Endometrial microvascular endothelial cells (primary cell): ENCODE measurements around the gene GIGYF2. TPM values are rescaled to one million over a fixed set of nuclear protein-coding genes. Genes with fewer than 3 reads are reported as not detected.

Source experiments
- in situ Hi-C: cut with HindIII; loops from 2 replicates; pipeline ENCODE4 v1.10.0; 2017; ENCODE audit warnings: low sequenced_read_pairs, low pct_unique_long_range_greater_than_20kb; ENCODE audit errors: inconsistent ontology term
- total RNA-seq: library from RNA; depleted of rRNA; stranded (reverse); fragments of >200 nt; gene quantifications from one replicate; pipeline ENCODE4 v1.2.3, GENCODE V29; 2015; ENCODE audit errors: inconsistent ontology term

GIGYF2 gene
- total RNA-seq, 1 donor from 2014 or later = 41.4 TPM

DNA sequence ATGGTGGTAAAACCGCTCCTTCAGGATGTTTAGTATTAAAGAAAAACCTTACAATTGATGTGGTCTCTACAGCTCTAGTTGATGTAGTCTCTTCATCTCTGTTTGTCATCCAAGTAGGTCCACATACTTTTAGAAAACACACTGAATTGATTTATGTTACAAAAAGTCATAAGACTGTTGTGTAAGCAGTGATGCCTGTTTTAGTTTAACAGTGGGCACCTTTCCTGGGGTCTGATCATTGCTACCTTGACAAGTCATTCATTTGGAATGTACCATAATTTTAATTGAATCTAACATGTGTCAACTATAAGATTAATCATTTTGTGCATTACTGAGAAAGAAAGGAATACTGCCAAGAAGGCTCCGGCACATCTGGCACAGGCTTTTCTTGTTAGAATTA, 34.3 kb downstream of the GIGYF2 start:
- in situ Hi-C loops = no loop called here

DNA sequence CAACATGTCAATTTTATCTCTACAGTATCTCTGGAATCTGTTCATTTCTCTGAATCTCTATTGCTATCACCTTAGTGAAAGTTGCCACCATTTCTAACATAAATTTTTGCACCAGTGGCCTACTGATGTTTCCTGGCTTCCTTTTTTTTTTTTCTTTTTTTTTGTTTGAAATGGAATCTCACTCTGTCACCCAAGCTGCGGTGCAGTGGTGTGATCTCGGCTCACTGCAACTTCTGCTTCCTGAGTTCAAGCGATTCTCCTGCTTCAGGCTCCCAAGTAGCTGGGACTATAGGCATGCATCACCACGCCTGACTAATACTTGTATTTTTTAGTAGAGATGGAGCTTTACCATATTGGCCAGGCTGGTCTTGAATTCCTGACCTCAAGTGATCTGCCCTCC, 44.2 kb downstream of the GIGYF2 start:
- in situ Hi-C loops = no loop called here

DNA sequence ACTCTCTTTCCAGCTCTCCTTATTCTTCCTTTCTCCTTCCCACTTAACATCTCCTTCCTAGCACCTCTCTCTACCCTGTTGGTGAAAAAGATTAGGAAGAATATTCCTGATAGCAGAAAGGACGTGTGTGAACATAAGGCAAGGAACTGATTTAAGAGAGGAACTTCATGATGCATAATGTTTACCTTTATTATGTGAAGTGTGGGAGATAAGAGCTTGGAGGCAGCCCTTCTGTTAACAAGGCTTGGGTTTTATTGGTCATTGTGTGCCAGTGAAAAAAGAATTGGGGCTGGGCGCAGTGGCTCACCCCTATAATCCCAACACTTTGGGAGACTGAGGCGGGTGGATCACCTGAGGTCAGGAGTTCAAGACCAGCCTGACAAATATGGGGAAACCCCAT, 44.8 kb downstream of the GIGYF2 start:
- in situ Hi-C loops = no loop called here

DNA sequence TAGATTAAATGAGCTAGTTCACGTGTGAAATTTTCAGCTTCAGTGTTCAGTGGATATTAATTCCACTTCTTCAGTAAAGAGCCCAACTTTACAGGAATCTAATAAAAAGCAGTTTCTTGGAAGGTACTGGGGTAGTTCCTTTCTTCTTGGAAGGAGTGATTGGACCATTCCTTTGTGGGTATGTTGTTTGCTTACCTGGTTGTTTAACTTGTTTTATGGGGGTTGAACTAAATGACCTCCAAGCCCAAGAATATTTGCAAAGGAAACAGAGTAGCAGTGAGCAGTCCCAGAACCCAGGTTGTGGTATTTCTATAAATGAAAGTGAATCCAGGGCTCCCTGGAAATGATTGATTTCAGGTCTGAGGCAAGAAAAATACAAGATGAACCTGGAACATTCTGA, 47.8 kb downstream of the GIGYF2 start:
- in situ Hi-C loops = no loop called here

DNA sequence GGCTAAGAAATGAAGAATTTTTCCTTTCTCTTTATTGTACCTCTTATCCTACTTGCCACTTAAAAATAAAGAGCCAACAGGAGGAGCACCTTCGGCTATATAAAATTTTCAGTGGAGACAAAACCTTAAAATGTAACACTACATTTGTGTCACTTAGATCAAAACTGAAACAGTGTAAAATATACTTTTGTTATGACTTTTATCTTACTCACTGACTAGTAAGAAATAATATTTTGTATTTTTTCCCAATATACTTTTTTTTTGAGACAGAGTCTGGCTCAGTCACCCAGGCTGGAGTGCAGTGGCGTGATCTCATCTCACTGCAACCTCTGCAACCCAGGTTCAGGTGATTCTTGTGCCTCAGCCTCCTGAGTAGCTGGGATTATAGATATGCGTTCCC, 50.9 kb downstream of the GIGYF2 start:
- in situ Hi-C loops = no loop called here

GRCh38 chr2:232749331-232749730, 52.2 kb downstream of the GIGYF2 start:
- in situ Hi-C loops = no loop called here

DNA sequence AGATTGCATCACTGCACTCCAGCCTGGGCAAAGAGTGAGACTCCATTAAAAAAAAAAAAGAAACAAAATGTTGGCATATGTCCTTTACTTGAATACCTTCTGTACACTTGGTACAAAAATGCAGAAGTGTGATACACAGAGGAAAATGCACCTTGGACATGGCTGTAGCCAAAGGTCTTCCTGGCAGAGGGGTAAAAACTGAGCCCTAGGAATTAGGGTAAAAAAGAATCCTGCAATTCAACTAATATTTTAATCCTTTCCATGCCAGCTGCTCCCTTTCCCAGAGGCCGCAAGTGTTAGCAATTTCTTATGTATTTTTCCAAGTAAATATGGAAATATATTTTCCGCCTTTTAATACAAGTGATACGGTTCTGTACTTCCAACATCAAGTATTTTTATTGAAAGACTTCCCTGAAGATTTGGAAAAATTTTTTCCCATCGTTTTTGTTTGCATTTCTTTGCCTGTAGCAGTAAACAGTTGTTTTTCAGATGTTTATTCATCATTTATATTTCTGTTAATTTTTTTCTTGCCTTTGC, 53.1 kb downstream of the GIGYF2 start:
- in situ Hi-C loops = no loop called here

DNA sequence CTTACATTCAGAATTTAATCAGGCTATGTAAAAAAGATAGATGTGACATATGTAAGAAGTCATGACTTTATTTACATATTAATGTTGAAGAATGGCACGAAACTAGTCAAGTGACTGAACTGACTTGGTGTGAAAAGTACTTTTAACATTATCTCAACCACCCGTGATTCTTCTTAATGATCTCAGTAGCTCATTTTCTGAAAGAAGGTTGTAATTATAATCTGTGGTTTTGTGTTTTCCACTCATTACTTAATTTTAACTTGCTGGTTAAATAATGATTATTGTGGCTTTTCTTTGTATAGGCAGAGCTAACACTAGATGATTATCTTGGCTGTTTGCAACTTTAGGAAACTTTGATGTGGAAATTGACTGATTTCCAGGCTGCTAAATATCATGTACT, 60.8 kb downstream of the GIGYF2 start:
- in situ Hi-C loops = no loop called here

DNA sequence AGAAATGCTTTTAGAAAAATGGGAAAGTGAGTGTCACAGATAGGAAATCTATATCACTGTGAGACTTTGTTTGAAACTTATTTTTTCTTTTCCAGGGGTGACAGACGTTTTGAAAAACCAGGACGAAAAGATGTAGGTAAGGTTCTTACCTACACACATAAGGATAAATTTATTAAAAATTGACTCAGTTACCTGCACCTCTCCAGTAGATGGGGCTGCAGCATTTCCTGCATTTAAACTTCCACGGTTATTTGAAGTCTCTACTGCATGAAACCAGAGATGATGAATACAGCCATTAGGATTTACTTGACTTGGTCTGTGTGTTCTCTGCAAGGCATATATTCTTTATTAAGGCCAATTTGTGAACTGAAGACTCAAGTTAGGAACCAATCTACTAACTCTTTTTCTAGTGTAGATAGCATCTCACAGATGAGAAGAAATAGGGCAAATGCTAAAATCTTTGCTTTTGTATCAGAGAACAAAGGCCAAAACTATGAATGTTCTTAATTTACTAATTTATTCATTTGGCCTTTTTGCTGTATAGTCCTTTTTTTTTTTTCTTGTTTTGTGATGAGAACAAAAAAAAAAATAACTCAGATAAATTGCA, 64.3 kb downstream of the GIGYF2 start:
- in situ Hi-C loops = no loop called here

GRCh38 chr2:232767866-232768265, 70.7 kb downstream of the GIGYF2 start:
- in situ Hi-C loops = no loop called here

DNA sequence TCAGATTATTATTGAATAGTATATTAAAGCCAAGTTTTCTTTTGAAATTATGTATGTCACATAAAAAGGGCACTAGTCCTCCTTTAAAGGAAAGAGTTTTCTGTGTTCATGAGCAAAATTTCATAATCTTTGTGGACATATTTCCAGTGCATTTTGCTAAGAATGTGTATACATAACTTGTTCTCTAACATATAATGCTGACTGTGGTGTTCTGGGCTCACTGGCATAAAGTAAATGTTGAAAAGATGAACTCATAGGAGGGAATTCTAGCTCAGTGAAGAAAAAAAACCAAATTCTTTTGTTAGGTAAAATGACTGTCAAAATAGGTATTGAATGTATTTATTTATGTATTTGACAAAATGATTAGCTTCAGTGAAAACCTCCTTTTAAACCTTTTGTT, 73.1 kb downstream of the GIGYF2 start:
- in situ Hi-C loops = no loop called here

DNA sequence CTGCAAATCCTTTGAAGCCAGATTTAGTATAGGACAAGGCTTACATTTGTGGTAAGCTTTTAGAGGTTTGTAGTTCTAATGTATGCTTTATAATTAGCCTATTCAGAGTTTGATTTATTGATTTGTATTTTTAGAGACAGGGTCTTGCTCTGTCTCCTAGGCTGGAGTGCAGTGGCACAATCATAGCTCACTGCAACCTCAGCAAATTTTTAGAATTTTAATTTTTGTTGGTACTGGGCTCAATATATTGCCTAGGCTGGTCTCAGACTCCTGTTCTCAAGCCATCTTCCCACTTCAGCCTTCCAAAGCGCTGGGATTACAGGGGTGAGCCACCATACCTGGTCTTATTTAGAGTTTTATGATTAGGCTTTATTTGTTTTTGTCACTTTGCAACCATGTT, 74.7 kb downstream of the GIGYF2 start:
- in situ Hi-C loops = no loop called here

DNA sequence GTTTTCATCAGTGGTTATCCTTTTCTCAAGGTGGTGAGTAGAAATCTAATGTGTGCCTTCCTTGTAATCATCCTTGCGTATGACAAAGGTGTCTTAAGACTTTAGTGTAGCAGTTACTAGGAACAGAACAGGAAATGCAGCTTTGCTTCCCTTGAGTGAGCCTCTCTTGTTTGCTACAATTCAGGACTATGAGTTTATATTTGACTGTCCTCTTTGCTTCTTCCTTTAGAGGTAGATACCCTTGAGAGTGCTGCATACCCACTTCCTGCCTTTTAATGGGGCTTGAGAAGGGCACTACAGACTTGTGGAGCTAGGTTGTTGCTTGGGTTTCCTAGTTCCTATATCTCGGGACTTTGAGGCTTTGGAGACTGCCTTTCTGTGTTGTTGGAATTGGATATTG, 75.4 kb downstream of the GIGYF2 start:
- in situ Hi-C loops = no loop called here

- in situ Hi-C loops = no loop called here
Observed at GRCh38 chr2:232773815-232774214, 76.7 kb downstream of the GIGYF2 start.

DNA sequence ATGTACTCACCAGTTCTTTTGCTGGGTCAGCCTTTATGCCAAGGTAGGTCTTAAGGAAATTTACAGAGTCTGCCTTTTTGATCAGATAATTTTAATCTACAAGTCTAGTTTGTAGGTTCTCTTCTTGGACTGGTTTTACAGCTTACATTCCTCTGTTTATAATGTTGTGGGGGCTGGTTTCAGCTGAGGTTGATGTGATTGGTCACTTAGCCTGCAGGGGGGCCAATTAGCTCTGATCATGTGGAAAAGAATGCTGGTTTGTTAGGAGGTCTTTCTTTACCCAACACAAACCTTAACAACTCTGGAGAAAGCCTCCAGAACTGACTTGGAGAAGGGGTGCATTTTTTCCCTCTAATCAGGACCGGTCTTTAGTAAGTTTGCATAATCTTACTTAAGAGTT, 79.3 kb downstream of the GIGYF2 start, which contains the start of gene KCNJ13:
Gene KCNJ13, minus strand, starts transcription at position 131 of the 400 bp plus-strand sequence. CDS start 5,203 bp downstream, outside the sequence.
- in situ Hi-C loops = no loop called here

- in situ Hi-C loops = no loop called here
Observed at GRCh38 chr2:232777276-232777675, 80.1 kb downstream of the GIGYF2 start.

DNA sequence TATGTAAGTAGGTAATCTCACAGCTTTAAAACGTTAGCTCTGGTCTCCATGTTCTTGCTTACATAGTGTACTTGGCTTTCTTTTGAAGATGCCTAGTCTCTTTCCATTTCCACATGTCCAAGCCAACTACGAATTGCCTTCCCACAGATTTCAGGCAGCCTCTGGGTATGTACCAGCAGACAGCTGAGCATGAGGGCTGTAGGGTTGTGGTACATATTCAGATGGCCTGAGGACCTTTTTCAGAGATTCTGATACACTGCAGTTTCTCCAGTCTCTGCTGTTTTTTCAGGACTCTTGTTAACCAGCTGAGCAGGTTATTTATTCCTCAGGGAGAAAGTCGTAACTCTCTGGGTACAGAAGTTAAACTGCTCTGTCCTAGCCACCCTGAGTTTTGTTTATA, 82.3 kb downstream of the GIGYF2 start:
- in situ Hi-C loops = no loop called here

- in situ Hi-C loops = no loop called here
Observed at GRCh38 chr2:232779934-232780333, 82.8 kb downstream of the GIGYF2 start.

DNA sequence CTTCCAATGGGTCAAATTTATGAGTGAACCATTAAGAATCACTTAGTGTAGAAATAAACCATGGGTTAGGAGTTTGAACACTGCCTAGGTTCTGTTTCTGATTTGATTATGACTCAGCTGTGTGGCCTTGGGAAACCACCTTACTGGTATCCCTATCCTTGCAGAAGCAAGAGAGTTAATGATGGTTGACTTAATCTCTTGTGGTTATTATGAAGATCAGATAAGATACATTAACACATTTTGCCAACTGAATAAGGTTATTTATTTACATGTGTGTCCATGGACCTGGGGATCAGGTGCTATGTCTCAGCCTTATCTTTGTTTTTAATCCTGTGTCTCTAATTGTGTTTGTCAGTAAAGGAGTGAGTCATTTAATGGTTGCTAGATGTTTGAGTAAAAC, 84.6 kb downstream of the GIGYF2 start:
- in situ Hi-C loops = no loop called here

DNA sequence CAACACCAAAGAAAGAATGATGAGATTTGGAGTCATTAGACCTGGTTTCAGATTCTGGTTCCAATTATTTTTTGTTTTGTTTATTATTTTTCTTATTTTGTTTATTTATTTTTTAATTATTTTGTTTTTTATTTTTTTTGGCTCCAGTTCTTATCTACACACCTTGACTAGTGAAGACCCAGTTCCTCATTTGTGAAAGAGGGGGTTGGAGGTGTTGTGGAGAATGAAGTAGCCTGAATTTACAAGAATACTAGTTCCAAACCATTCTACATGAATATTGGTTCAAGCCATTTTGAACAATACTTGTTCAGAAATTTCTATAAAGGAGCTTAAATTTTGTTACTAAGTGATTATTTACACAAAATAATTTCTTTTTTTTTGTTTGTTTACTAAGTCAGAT, 86.1 kb downstream of the GIGYF2 start:
- in situ Hi-C loops = no loop called here

GRCh38 chr2:232787806-232788205, 90.7 kb downstream of the GIGYF2 start:
- in situ Hi-C loops = no loop called here
